ENCODE results near the gene UTP11. TPM values are rescaled to one million over a fixed set of nuclear protein-coding genes. Genes with fewer than 3 reads are reported as not detected.
A peak's percentile ranks its signal among the peaks of the same experiment; 100 is the strongest.

UTP11 gene
- total and polyA plus RNA-seq, 2 of the 8 experiments (the other 6 are each of a cell fraction or from before 2014, with no cell fraction given), result 19.5 to 60.5 TPM

GRCh38 chr1:38026592-38027200 is 14.2 kb downstream of the UTP11 start:
- Histone ChIP-seq H2BK5ac (ENCODE audit: low read depth, low read length) (peak overlapping the region; percentile 35; the same call in 1 of the 2 replicates), H3K4ac (replicated peaks; ENCODE audit: insufficient read length, low read depth, low read length) (no peak overlapping the region), H3K4me1 (replicated peaks in 1 of 4; ENCODE audit: control insufficient read depth in 3 of 4, insufficient read depth in 4 of 4, low read length in 3 of 4) (peaks cover 12 to 36% (median 25%) of the 10 kb centered on the region in 4 experiments), H3K9ac (replicated peaks in 1 of 4; ENCODE audit: extremely low read depth in 1 of 4, low read depth in 3 of 4, low read length in 3 of 4) (no peak overlapping the region), H4K91ac (replicated peaks; ENCODE audit: insufficient read length, low read length) (no peak overlapping the region), H3K27me3 (replicated peaks in 1 of 4; ENCODE audit: control insufficient read depth in 3 of 4, extremely low read depth in 1 of 4, insufficient read depth in 3 of 4, low read length in 3 of 4) (no peaks in the 10 kb centered on the region), H3K36me3 (ENCODE audit: control insufficient read depth in 2 of 4, insufficient read depth in 4 of 4, low read length in 3 of 4) (peaks cover 19 to 36% (median 33%) of the 10 kb centered on the region in 4 experiments), H3K4me3 (ENCODE audit: extremely low read depth in 1 of 4, insufficient read depth in 2 of 4, low read depth in 3 of 4, low read length in 4 of 4) (no peak overlapping the region), H3K9me3 (ENCODE audit: insufficient read depth in 2 of 2, low read depth in 1 of 2, low read length in 1 of 2) (no peaks in the 10 kb centered on the region), H3K4me2 (ENCODE audit: insufficient read depth in 1 of 2, low read depth in 2 of 2, low read length in 2 of 2) (no peak overlapping the region), H3K79me2 (ENCODE audit: control insufficient read depth in 1 of 2, insufficient read depth in 2 of 2, low read length in 2 of 2) (no peaks in the 10 kb centered on the region), H3K23ac (ENCODE audit: insufficient read length) (no peak overlapping the region), H2BK120ac (replicated peaks; ENCODE audit: low read depth, low read length) (no peak overlapping the region), H3K79me1 (ENCODE audit: low read depth, low read length) (no peaks in the 10 kb centered on the region), H2AK5ac (ENCODE audit: low read depth, low read length) (no peak overlapping the region), H3K14ac (ENCODE audit: insufficient read length) (no peak overlapping the region), H3K56ac (replicated peaks; ENCODE audit: insufficient read length, low read depth, low read length) (no peak overlapping the region), H2BK12ac (ENCODE audit: low read depth, low read length) (no peak overlapping the region; the same call in 1 of the 2 replicates), H2AFZ (ENCODE audit: low read length) (no peak overlapping the region), H4K5ac (ENCODE audit: insufficient read length, low read depth, low read length) (no peak overlapping the region), H3K18ac (ENCODE audit: extremely low read depth, low read length) (no peak overlapping the region), H4K20me1 (replicated peaks in 1 of 2; ENCODE audit: control insufficient read depth in 1 of 2, insufficient read depth in 2 of 2, low read length in 2 of 2) (peaks cover 0 to 4% of the 10 kb centered on the region in 2 experiments), H3K27ac (ENCODE audit: low read depth, low read length) (no peak overlapping the region), H3K23me2 (ENCODE audit: low read depth, low read length) (no peaks in the 10 kb centered on the region), H2BK20ac (ENCODE audit: low read length) (no peak overlapping the region), H4K8ac (ENCODE audit: extremely low read depth, insufficient read depth, low read length) (no peak overlapping the region), H2BK15ac (ENCODE audit: low read length) (no peak overlapping the region)
- POLR2A ChIA-PET (ENCODE audit: partially characterized antibody), result interaction anchor here (0.8 to 6.3 kb wide), 11 partner anchors 10 to 46 kb away, joined by 3 to 59 read pairs (median 3); partner anchors contain the start of gene UTP11
- 79% methylated on average over 8 of the region's 8 CpGs; no CpG with 5 or more reads in 1 of the 2 experiments for WGBS, 2 experiments (ENCODE audit: extremely low coverage in 1 of 2, insufficient coverage in 1 of 2, insufficient read length in 1 of 2, insufficient replicate concordance in 2 of 2, low coverage in 1 of 2, low lambda C conversion rate in 2 of 2, missing lambda C conversion rate in 1 of 2)
- no peak for DNase-seq (ENCODE audit: low read depth in 1 of 2, low spot score in 2 of 2)
- CTCF ChIA-PET (ENCODE audit: partially characterized antibody), result interaction anchor here (0.6 to 7.2 kb wide), 45 partner anchors 8 to 812 kb away, joined by 3 to 88 read pairs (median 3); partner anchors contain the start of genes SF3A3 and UTP11
- peak; percentile 52 for FAIRE-seq
- no peak for TF ChIP-seq ASH2L (IDR thresholded peaks at IDR 0.05; ENCODE audit: low read length)
- TF ChIP-seq, protein P1, sequence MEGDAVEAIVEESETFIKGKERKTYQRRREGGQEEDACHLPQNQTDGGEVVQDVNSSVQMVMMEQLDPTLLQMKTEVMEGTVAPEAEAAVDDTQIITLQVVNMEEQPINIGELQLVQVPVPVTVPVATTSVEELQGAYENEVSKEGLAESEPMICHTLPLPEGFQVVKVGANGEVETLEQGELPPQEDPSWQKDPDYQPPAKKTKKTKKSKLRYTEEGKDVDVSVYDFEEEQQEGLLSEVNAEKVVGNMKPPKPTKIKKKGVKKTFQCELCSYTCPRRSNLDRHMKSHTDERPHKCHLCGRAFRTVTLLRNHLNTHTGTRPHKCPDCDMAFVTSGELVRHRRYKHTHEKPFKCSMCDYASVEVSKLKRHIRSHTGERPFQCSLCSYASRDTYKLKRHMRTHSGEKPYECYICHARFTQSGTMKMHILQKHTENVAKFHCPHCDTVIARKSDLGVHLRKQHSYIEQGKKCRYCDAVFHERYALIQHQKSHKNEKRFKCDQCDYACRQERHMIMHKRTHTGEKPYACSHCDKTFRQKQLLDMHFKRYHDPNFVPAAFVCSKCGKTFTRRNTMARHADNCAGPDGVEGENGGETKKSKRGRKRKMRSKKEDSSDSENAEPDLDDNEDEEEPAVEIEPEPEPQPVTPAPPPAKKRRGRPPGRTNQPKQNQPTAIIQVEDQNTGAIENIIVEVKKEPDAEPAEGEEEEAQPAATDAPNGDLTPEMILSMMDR (IDR thresholded peaks at IDR 0.05; ENCODE audit: control extremely low read depth in 1 of 3, insufficient read depth in 1 of 3, low read depth in 1 of 3, low read length in 3 of 3), result peak; percentile 77 to 86 (median 80)
- no peak for TF ChIP-seq USF2 (IDR thresholded peaks at IDR 0.05; ENCODE audit: low read length)
- TF ChIP-seq CTBP2 (IDR thresholded peaks at IDR 0.05; ENCODE audit: borderline replicate concordance, insufficient read depth, insufficient read length, low read length), result no peak
- no peak for TF ChIP-seq SP4 (IDR thresholded peaks at IDR 0.05; ENCODE audit: low read length)
- no peak for TF ChIP-seq SIN3A (conservative IDR thresholded peaks at IDR 0.05 in 1 of 2, IDR thresholded peaks at IDR 0.05 in 1 of 2; ENCODE audit: low read depth in 1 of 2, low read length in 2 of 2)
- no peak for TF ChIP-seq EZH2 (IDR thresholded peaks at IDR 0.05; ENCODE audit: low read depth, low read length, severe bottlenecking)
- TF ChIP-seq PHF8 (conservative IDR thresholded peaks at IDR 0.05; ENCODE audit: low read depth, low read length), result no peak
